Right hindlimb (tissue), 1 donor: Measurements from ENCODE around the gene RTN4R.

Experiments used
- DNase-seq: peaks from one replicate; pipeline ENCODE4 v3.0.0-alpha.2; 2018

Gene RTN4R

DNA sequence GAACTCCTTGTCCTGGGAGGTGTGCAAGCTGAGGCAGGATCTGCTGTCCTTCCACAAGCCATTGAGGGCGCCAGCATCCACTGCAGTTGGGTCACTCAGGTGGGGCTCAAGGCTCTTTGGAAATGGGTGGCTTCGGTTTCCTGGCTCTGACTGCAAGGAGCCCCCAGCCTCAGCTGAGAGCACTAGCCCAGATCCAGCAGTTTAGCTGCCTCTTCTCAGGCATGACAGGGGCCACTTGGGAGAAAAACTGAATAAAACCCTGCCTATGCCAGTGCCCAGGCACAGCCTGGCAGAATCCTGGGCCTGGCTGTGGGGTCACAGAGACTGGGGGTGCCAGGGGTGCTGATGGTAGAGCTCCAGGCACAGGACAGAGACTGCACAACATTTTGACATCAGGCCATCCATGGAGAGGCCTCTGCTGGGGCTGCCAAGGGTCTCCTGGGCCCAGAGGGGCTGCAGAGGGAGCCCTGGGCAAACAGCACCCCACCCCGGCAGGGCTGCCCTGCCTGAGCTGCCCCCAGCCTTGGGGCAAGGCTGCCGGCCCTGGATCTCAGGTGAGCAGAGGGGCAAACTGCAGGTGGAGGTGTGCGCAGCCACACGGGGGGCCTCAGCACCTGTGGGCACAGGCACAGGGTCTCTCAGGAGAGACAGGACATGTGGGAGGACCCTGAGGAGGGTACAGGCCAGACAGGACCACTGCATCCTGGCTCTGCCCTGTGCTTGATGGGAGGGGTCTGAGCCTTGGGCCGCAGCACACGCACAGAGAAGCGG lies 28.3 kb downstream of the RTN4R start:
- no peak for DNase-seq

DNA sequence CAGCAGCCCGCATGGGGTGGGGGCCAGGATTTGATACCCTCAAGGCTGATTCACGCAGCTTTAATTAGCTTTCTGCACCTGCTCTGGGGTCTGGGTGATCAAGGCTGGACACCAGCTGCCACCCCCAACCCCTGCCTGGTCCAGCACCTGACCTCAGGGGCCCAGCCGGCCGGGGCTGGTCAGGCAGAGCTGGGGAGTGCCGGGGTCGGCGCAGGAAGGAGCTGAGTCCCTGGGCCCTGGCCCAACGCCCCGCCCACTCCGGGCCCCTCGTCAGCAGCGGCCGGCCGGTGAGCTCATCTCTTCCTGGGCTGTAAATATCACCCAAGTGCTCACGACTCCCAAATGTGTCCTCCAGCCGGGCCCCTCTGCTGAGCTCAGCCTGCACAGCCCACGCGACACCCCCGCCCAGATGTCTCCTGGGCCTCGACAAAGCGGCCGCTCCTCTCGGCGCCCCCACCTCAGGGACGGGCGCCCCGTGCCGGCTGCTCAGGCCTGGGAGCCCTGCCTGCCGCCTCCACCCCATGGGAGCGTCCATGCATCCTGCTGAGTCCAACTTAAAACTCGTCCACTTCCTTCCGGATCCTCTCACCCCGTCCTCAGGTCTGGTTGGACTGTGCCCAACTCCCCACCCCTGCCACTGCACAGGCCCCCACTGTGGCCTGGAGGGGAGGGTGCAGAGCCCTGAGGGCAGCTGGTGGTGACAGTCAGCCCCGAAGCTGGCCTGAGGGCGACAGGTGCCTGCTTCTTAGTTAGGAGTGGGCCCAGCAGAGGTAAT lies 29.0 kb downstream of the RTN4R start:
- DNase-seq: peak; percentile 87

DNA sequence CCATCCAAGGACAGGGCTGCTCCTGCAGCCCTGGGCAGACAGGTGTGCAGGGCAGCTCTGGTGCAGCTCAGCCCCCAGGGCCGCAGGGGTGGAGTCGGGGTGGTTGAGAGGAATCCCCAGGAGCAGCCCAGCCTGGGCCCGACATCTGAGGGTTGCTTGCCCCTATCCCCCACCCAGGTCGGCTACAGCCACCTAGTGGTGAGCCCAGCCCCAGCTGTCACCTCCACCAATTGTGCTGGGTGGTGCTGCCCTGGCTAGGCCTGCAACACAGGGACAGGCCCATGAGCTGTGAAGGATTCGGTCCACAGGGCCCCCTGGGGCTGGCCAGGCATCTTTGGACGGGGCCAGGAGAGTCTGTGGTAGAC lies 29.6 kb downstream of the RTN4R start:
- no peak for DNase-seq

DNA sequence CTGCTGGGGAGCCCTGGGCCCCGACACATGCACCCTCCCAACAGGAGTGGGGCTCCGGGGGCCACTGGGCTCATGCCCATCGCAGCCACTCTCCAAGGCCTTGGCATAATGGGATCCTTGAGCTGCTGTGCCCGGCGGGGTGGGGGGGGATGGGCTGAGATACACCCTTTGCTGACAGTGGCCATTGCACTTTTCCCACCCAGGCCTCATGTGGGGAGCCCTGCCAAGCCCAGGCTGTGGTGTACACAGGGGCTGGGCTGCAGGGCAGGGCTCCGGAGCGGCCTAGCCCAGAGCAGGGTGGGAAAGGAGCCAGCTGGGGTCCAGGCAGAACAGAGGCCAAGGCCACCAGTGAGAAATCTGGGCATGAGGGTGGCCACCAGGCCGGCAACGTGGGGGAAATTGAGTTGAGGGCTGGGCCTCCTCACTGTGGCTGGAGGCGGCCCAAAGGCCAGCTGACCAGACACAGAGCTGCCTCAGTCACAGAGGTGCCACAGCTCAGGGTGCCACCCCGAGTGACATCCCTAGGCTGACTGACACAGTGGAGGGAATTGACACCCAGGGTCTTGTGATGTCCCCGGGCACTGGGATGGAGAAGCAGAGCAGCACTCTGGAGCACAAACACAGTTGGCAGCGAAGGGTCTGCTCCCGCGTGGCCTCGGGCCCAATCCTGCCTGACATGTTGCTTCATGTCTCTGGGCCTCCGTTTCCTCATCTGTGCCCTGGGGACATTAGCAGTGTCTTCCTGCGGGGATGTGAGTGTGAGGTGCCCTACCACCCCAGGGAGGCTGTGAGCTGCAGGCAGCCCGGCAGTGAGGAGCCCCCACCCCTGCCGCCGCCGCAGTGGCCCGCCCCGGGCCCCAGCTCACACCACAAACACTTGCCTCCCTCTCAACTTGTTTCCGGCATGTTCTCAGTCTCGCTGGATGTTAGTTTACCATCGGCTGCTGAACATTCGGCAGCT lies 30.4 kb downstream of the RTN4R start:
- no peak for DNase-seq

- DNase-seq: no peak
Measured at GRCh38 chr22:20236052-20236717, 31.9 kb downstream of the RTN4R start.

DNA sequence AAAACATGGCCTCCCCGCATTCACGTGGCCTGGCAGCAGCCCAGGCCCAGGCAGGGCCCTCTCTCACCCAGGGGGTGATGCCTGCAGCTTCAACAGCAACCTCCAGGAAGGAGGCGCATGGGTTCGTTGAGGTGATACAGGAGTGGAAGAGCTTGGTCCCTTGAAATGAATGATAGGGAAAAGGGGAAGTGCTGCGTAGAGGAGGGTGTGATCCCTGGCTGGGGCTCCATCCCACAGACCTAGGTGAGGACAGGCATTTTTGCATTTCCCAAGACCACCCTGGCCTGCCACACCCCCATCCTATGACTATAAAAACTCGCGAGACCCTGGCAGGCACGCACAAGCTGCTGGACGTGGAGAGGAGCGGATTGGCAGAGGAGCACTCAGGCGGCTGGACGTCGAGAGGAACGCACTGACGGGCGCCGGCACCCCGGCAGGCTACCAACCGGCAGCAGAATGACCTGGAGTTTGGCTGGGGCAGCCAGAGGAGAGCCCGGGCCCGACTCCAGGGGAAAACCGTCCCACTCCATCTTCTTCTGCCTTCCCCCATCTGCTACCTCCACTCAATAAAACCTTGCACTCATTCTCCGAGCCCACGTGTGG lies 32.6 kb downstream of the RTN4R start:
- no peak for DNase-seq

- no peak for DNase-seq
Measured at GRCh38 chr22:20234760-20235388, 33.2 kb downstream of the RTN4R start.

- DNase-seq: no peak
Measured at GRCh38 chr22:20234314-20234682, 33.8 kb downstream of the RTN4R start.

- DNase-seq: no peak
Measured at GRCh38 chr22:20233351-20234313, 34.5 kb downstream of the RTN4R start.

DNA sequence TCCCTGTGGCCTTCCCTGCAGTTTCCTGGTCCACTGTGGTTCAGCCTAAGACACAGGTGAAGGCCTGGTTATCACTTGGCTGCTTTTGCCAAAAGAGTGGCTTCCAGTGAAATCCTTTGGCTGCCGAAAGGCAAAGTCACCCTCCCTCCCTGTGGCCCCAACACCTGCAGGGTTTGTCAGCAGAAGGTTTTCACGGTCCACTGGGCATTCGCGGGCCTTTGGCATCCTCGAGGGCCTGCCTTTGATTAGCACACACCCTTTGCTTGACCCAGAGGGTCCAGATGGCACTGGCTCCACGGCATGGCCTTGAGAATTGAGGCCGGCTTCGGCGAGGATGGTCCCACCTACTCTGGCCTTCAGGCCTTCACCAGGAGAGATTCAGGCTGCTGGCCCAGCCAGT lies 35.3 kb downstream of the RTN4R start:
- DNase-seq: no peak

GRCh38 chr22:20232237-20232598 lies 35.9 kb downstream of the RTN4R start:
- DNase-seq: no peak

DNA sequence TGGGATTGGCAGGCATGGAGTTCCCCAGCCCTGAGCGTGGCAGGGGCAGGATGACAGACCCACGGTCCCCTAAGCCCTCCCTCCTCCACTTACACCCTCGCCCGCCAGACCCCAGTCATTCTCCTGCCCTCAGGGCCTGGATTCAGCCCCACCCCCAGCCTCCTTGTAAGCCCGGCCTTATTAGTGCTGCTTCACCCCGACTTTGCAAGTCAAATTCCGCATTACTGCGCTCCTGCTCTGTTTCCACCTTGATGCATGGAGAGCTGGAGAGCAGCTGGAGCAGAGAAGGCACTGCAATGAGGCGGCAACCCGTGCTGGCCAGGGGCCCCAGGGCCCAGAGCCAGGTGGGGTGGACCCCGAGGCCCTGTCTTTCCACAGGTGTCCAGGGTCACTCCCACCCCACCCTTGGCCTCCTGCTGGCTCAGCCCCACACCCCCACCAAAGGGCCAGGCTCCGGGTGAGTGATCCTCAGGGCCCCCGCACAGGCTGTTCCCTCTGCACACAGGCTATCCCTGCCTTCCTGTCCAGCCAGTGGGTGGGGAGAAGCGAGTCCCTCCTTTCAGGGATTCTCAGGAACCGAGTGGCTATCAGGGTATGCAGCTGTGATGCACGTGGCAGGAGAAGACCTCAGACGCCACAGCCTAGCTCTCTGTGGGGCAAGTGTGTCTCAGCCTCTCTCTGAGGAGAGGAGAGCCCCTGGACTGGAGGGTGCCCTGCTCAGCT lies 36.4 kb downstream of the RTN4R start:
- no peak for DNase-seq

GRCh38 chr22:20230777-20231420 lies 37.2 kb downstream of the RTN4R start:
- DNase-seq: no peak

GRCh38 chr22:20229916-20230775 lies 38.0 kb downstream of the RTN4R start:
- peak; percentile 69 for DNase-seq

DNA sequence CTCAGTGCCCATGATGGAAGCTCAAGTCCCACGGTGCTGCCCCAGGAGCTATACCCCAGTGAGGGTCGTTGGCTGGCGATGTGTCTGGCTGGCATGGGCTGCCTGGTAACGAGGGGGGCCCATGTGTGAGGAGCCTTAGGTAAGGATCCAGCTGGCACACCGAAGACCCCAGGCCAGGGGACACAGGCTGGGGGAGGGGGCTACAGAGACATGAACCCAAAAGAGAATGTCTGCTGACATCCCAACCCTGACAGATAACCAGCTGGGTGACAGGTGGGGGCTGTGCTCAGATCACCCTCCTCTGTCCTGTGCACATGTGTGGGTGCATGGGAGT lies 39.2 kb downstream of the RTN4R start:
- no peak for DNase-seq

DNA sequence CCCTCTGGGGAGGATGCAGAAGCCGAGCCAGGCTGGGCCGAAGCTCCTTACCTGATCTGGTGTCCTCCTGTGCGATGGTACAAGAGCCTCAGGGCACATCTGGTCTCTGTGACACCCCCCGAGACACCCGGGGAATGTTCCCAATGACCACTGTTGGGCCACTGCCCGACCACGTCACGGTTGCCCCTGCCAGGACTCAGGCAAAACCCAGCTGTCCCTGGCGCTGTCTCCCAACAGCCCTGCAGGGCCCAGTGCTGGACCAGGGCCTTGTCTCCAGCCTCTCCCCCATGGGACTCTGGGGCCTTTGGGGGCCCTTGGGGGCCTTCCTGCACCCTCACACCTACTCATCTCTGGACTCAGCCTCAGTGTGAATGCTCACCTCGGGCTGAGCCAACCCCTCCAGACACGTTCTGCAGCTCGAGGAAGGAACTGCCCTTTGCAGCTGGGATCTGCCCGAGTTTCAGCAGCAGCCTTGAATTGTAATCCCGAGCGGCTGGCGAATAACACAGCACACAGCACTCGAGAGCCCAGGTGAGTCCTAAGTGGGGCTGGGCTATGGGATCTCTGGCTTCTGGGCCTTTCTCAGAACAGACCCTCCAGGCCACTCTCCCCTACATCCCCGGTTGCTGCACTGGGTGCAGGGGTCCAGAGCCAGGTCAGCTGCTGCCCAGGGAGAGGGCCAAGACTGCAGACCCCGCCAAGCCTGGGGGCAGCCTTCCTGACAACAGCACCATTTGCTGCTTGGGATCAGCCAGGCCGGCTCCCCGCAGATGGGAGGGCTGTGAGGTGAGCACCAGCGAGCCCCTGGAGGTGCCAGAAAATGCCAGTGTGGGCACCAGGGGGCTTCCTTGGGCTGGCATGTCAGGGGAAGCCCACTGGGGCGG lies 39.8 kb downstream of the RTN4R start:
- no peak for DNase-seq

DNA sequence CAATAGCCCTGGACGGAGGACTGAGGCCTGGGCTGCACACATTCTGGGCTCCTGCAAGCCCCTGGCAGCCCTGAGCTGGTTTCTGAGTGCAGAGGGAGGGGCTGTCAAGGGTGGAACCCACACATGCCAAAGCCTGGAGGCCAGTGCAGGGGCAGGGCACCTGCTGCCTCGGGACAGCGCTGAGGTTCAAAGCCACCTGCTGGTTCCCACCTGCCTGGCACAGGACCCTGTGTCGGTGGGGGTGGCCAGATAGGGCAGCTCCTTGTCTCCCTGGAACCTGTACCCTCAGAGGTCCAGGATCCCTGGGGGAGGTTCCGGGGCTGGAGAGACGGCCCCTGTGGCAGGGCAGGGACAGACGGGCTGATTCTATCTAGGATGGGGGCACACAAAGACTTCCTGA lies 40.8 kb downstream of the RTN4R start:
- no peak for DNase-seq
